ENCODE measurements around the gene CRYBG1. TPM values are rescaled to one million over a fixed set of nuclear protein-coding genes. Genes with fewer than 3 reads are reported as not detected.
A peak's percentile ranks its signal among the peaks of the same experiment; 100 is the strongest.

The CRYBG1 gene
- polyA plus RNA-seq, 1 donor (not counting 4 experiments of a cell fraction or from before 2014, with no cell fraction given): 54.7 TPM

- Histone ChIP-seq H3K79me2 (ENCODE audit: control insufficient read depth, insufficient read depth, low read length) (peaks cover 74% of the 10 kb centered on the region), H2AFZ (ENCODE audit: control insufficient read depth, low read length) (peak overlapping the region; percentile 30), H3K27me3 (ENCODE audit: control insufficient read depth, extremely low read depth, insufficient read depth, low read length) (no peaks in the 10 kb centered on the region), H3K36me3 (ENCODE audit: control insufficient read depth in 2 of 2, extremely low read depth in 1 of 2, insufficient read depth in 2 of 2, low read length in 2 of 2) (peaks cover 5 to 19% of the 10 kb centered on the region in 2 experiments), H3K9me3 (ENCODE audit: control insufficient read depth, low read depth, low read length) (no peaks in the 10 kb centered on the region), H3K4me1 (ENCODE audit: control insufficient read depth, extremely low read depth, insufficient read depth, low read length) (peaks cover 39% of the 10 kb centered on the region), H3K9me1 (ENCODE audit: control insufficient read depth, extremely low read depth, insufficient read depth, low read length) (no peaks in the 10 kb centered on the region), H3K9ac (ENCODE audit: control insufficient read depth, extremely low read depth, insufficient read depth, low read length) (peak overlapping the region; percentile 69), H4K20me1 (ENCODE audit: control insufficient read depth, extremely low read depth, insufficient read depth, low read length) (no peaks in the 10 kb centered on the region), H3K4me2 (ENCODE audit: control insufficient read depth, extremely low read depth, insufficient read depth, low read depth, low read length) (peak overlapping the region; percentile 73), H3K4me3 (ENCODE audit: control insufficient read depth in 2 of 3, extremely low read depth in 1 of 3, insufficient read depth in 2 of 3, low read depth in 1 of 3, low read length in 3 of 3) (peak overlapping the region in 2 of 3 experiments; percentile 54 to 58), H3K27ac (ENCODE audit: control insufficient read depth, insufficient read depth, low read length) (peak overlapping the region; percentile 94)
- TF ChIP-seq CTCF (optimal IDR thresholded peaks at IDR 0.05 in 1 of 3, IDR thresholded peaks at IDR 0.05 in 1 of 3, conservative IDR thresholded peaks at IDR 0.05 in 1 of 3; ENCODE audit: extremely low read depth in 1 of 3, insufficient read depth in 2 of 3, low read length in 3 of 3) (no peak), EZH2 (IDR thresholded peaks at IDR 0.05; ENCODE audit: low read length) (no peak)
- FAIRE-seq (peak; percentile 98), DNase-seq (ENCODE audit: low read depth, low spot score) (no peak)
- dilution Hi-C loops (cut with MboI; ENCODE audit: extremely low pct_ligation_motif_present, low sequenced_read_pairs): no loop called here
Measured at GRCh38 chr6:106519460-106520394, 159.2 kb downstream of the CRYBG1 start.

- DNase-seq (ENCODE audit: low read depth, low spot score) (no peak), FAIRE-seq (no peak)
- dilution Hi-C loops (cut with MboI; ENCODE audit: extremely low pct_ligation_motif_present, low sequenced_read_pairs): no loop called here
- Histone ChIP-seq H3K9ac (ENCODE audit: control insufficient read depth, extremely low read depth, insufficient read depth, low read length) (no peak overlapping the region), H3K4me2 (ENCODE audit: control insufficient read depth, extremely low read depth, insufficient read depth, low read depth, low read length) (no peak overlapping the region), H3K79me2 (ENCODE audit: control insufficient read depth, insufficient read depth, low read length) (peaks cover 71% of the 10 kb centered on the region), H3K9me1 (ENCODE audit: control insufficient read depth, extremely low read depth, insufficient read depth, low read length) (no peaks in the 10 kb centered on the region), H3K36me3 (ENCODE audit: control insufficient read depth in 2 of 2, extremely low read depth in 1 of 2, insufficient read depth in 2 of 2, low read length in 2 of 2) (peaks cover 5 to 19% of the 10 kb centered on the region in 2 experiments), H3K27me3 (ENCODE audit: control insufficient read depth, extremely low read depth, insufficient read depth, low read length) (no peaks in the 10 kb centered on the region), H3K4me3 (ENCODE audit: control insufficient read depth in 2 of 3, extremely low read depth in 1 of 3, insufficient read depth in 2 of 3, low read depth in 1 of 3, low read length in 3 of 3) (no peak overlapping the region), H3K4me1 (ENCODE audit: control insufficient read depth, extremely low read depth, insufficient read depth, low read length) (peaks cover 45% of the 10 kb centered on the region), H2AFZ (ENCODE audit: control insufficient read depth, low read length) (no peak overlapping the region), H4K20me1 (ENCODE audit: control insufficient read depth, extremely low read depth, insufficient read depth, low read length) (no peaks in the 10 kb centered on the region), H3K9me3 (ENCODE audit: control insufficient read depth, low read depth, low read length) (no peaks in the 10 kb centered on the region), H3K27ac (ENCODE audit: control insufficient read depth, insufficient read depth, low read length) (peak overlapping the region; percentile 94)
- no peak for TF ChIP-seq CTCF (optimal IDR thresholded peaks at IDR 0.05 in 1 of 3, IDR thresholded peaks at IDR 0.05 in 1 of 3, conservative IDR thresholded peaks at IDR 0.05 in 1 of 3; ENCODE audit: extremely low read depth in 1 of 3, insufficient read depth in 2 of 3, low read length in 3 of 3)
- no peak for TF ChIP-seq EZH2 (IDR thresholded peaks at IDR 0.05; ENCODE audit: low read length)
Measured at GRCh38 chr6:106520711-106521401, 160.3 kb downstream of the CRYBG1 start.
